HL-60 (cell line): ENCODE results near the gene STARD10.

Experiments used
- DNase-seq, 2 experiments: peaks; one replicate each; pipeline ENCODE4 v3.0.0-alpha.2; 2010 to 2020; ENCODE audit warnings: low read depth in 1 of 2, low spot score in 1 of 2
- H3K27ac ChIP-seq: fragments of 250-450 bp; sonication (Bioruptor Pico); replicated peaks from 2 replicates; pipeline ENCODE4 v1.5.1; 2020; ENCODE audit warnings: mild to moderate bottlenecking, moderate library complexity
- H3K27me3 ChIP-seq: fragments of 250-450 bp; sonication (Bioruptor Pico); 2 replicates; pipeline ENCODE4 v1.5.1; 2021; ENCODE audit warnings: mild to moderate bottlenecking, moderate library complexity; ENCODE audit not compliant: insufficient read depth, poor library complexity, severe bottlenecking
- H3K4me3 ChIP-seq: replicated peaks from 2 replicates; pipeline ENCODE4 v1.5.1; 2011; ENCODE audit warnings: mild to moderate bottlenecking, control low read depth, low read length; ENCODE audit not compliant: insufficient read depth
- GABPA ChIP-seq: IDR thresholded peaks from 2 replicates; pipeline ENCODE4 v1.6.1; 2012; ENCODE audit warnings: low read depth
- POLR2AphosphoS5 ChIP-seq: IDR thresholded peaks from 2 replicates; pipeline ENCODE4 v1.6.1; 2012; ENCODE audit warnings: low read depth
- SPI1 ChIP-seq: IDR thresholded peaks from 2 replicates; pipeline ENCODE4 v1.6.1; 2012; ENCODE audit warnings: low read depth, mild to moderate bottlenecking, borderline replicate concordance
- TF ChIP-seq, protein P1 (sequence below): IDR thresholded peaks from one replicate; pipeline ENCODE4 v1.5.1; 2011; ENCODE audit warnings: low read length, control low read depth, inconsistent platforms; ENCODE audit not compliant: insufficient read depth
- TF ChIP-seq, protein P2 (sequence below): IDR thresholded peaks from 2 replicates; pipeline ENCODE4 v1.6.1; 2012; ENCODE audit warnings: low read depth; ENCODE audit not compliant: insufficient replicate concordance

Gene STARD10

GRCh38 chr11:72726266-72727220 lies 67.3 kb downstream of the STARD10 start:
- no peak overlapping the region for H3K4me3 ChIP-seq
- no peaks in the 10 kb centered on the region for H3K27me3 ChIP-seq
- no peak overlapping the region for H3K27ac ChIP-seq
- no peak for DNase-seq
- no peak for TF ChIP-seq SPI1
- no peak for TF ChIP-seq GABPA
- TF ChIP-seq, protein P1, sequence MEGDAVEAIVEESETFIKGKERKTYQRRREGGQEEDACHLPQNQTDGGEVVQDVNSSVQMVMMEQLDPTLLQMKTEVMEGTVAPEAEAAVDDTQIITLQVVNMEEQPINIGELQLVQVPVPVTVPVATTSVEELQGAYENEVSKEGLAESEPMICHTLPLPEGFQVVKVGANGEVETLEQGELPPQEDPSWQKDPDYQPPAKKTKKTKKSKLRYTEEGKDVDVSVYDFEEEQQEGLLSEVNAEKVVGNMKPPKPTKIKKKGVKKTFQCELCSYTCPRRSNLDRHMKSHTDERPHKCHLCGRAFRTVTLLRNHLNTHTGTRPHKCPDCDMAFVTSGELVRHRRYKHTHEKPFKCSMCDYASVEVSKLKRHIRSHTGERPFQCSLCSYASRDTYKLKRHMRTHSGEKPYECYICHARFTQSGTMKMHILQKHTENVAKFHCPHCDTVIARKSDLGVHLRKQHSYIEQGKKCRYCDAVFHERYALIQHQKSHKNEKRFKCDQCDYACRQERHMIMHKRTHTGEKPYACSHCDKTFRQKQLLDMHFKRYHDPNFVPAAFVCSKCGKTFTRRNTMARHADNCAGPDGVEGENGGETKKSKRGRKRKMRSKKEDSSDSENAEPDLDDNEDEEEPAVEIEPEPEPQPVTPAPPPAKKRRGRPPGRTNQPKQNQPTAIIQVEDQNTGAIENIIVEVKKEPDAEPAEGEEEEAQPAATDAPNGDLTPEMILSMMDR, result no peak
- TF ChIP-seq POLR2AphosphoS5, result no peak
- TF ChIP-seq, protein P2, sequence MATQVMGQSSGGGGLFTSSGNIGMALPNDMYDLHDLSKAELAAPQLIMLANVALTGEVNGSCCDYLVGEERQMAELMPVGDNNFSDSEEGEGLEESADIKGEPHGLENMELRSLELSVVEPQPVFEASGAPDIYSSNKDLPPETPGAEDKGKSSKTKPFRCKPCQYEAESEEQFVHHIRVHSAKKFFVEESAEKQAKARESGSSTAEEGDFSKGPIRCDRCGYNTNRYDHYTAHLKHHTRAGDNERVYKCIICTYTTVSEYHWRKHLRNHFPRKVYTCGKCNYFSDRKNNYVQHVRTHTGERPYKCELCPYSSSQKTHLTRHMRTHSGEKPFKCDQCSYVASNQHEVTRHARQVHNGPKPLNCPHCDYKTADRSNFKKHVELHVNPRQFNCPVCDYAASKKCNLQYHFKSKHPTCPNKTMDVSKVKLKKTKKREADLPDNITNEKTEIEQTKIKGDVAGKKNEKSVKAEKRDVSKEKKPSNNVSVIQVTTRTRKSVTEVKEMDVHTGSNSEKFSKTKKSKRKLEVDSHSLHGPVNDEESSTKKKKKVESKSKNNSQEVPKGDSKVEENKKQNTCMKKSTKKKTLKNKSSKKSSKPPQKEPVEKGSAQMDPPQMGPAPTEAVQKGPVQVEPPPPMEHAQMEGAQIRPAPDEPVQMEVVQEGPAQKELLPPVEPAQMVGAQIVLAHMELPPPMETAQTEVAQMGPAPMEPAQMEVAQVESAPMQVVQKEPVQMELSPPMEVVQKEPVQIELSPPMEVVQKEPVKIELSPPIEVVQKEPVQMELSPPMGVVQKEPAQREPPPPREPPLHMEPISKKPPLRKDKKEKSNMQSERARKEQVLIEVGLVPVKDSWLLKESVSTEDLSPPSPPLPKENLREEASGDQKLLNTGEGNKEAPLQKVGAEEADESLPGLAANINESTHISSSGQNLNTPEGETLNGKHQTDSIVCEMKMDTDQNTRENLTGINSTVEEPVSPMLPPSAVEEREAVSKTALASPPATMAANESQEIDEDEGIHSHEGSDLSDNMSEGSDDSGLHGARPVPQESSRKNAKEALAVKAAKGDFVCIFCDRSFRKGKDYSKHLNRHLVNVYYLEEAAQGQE, result no peak

DNA sequence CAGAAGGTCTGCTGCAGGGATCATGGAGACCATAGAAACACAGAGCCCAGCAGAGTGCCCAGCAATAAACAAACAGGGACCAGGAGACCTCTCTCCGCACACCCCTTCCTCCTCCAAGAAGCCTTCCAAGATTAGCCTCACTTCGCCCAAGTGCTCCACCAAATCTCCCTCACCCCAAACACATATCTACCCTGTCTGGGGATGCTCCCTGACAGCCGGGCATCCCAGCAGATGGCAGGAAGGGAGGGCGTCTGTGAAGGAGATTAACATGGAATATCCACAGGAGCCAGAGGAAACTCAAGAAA lies 68.2 kb downstream of the STARD10 start:
- DNase-seq, result no peak
- Histone ChIP-seq H3K4me3 (no peak overlapping the region), H3K27ac (no peak overlapping the region), H3K27me3 (no peaks in the 10 kb centered on the region)
- TF ChIP-seq, protein P2, result no peak
- TF ChIP-seq, protein P1, result no peak
- no peak for TF ChIP-seq POLR2AphosphoS5
- TF ChIP-seq SPI1, result no peak
- TF ChIP-seq GABPA, result no peak

GRCh38 chr11:72724851-72725723 lies 68.8 kb downstream of the STARD10 start:
- TF ChIP-seq, protein P1, result peak; percentile 70
- no peak for TF ChIP-seq GABPA
- peak; percentile 74 to 77 for DNase-seq
- H3K4me3 ChIP-seq, result no peak overlapping the region
- no peak overlapping the region for H3K27ac ChIP-seq
- H3K27me3 ChIP-seq, result no peaks in the 10 kb centered on the region
